OCI-LY3 (cell line): Measurements from ENCODE around the gene ZFYVE9.

Source experiments
- H2AFZ ChIP-seq: fragments of 200-600, 300-600 bp; shearing (Covaris generic); 2 replicates; pipeline ENCODE4 v1.6.0; 2014; ENCODE audit warnings: antibody characterized with exemption, low read depth, low read length
- H3K27ac ChIP-seq: fragments of 200-600, 300-600 bp; sonication (generic); 2 replicates; pipeline ENCODE4 v1.5.1; 2014; ENCODE audit warnings: mild to moderate bottlenecking, low read length, moderate library complexity, mixed read lengths
- H3K27me3 ChIP-seq: fragments of 200-600, 300-600 bp; sonication (generic); 2 replicates; pipeline ENCODE4 v1.6.1; 2014; ENCODE audit warnings: low read depth, low read length, mixed read lengths
- H3K36me3 ChIP-seq: fragments of 200-600, 300-600 bp; sonication (generic); replicated peaks from 2 replicates; pipeline ENCODE3; 2014; ENCODE audit warnings: low read depth, low read length, mixed read lengths
- H3K4me1 ChIP-seq: fragments of 300-600, 200-600 bp; sonication (generic); 2 replicates; pipeline ENCODE4 v1.6.1; 2014; ENCODE audit warnings: low read length, mixed read lengths
- H3K4me2 ChIP-seq: fragments of 200-600, 300-600 bp; sonication (generic); 2 replicates; pipeline ENCODE4 v1.6.1; 2014; ENCODE audit warnings: low read length, mixed read lengths
- H3K4me3 ChIP-seq: fragments of 300-600, 200-600 bp; sonication (generic); 2 replicates; pipeline ENCODE4 v1.5.1; 2014; ENCODE audit warnings: antibody characterized with exemption, mild to moderate bottlenecking, low read length, moderate library complexity
- H3K79me2 ChIP-seq: fragments of 300-600, 200-600 bp; shearing (Covaris generic); 2 replicates; pipeline ENCODE4 v1.6.1; 2014; ENCODE audit warnings: mild to moderate bottlenecking, low read length, mixed read lengths
- H3K9ac ChIP-seq: fragments of 300-600, 200-600 bp; shearing (Covaris generic); 2 replicates; pipeline ENCODE4 v1.6.0; 2014; ENCODE audit warnings: mild to moderate bottlenecking, low read length, moderate library complexity
- H3K9me3 ChIP-seq: fragments of 200-600, 300-600 bp; shearing (Covaris generic); 2 replicates; pipeline ENCODE4 v1.6.1; 2014; ENCODE audit warnings: low read length, mixed read lengths; ENCODE audit not compliant: insufficient read depth
- H4K20me1 ChIP-seq: fragments of 200-600, 300-600 bp; sonication (generic); 2 replicates; pipeline ENCODE4 v1.6.1; 2016; ENCODE audit warnings: low read length, mixed read lengths; ENCODE audit not compliant: insufficient read depth
- CTCF ChIP-seq: fragments of 200-600, 300-600 bp; sonication (generic); IDR thresholded peaks from 2 replicates; pipeline ENCODE4 v1.5.1; 2014; ENCODE audit warnings: antibody characterized with exemption, low read length, low read depth
- EZH2phosphoT487 ChIP-seq: fragments of 200-600 bp; shearing (Covaris generic); IDR thresholded peaks from 2 replicates; pipeline ENCODE4 v1.6.1; 2018; ENCODE audit warnings: antibody characterized with exemption, mixed run types, low read depth

Gene ZFYVE9

GRCh38 chr1:52209429-52209828, 67.5 kb downstream of the ZFYVE9 start:
- peaks cover 8% of the 10 kb centered on the region for H3K4me1 ChIP-seq
- H3K4me3 ChIP-seq: no peak overlapping the region
- H3K9me3 ChIP-seq: no peaks in the 10 kb centered on the region
- H4K20me1 ChIP-seq: no peaks in the 10 kb centered on the region
- H3K9ac ChIP-seq: no peak overlapping the region
- H3K4me2 ChIP-seq: no peak overlapping the region
- H3K27me3 ChIP-seq: no peaks in the 10 kb centered on the region
- no peaks in the 10 kb centered on the region for H3K36me3 ChIP-seq
- TF ChIP-seq EZH2phosphoT487 (no peak), CTCF (no peak)
- no peak overlapping the region for H2AFZ ChIP-seq
- no peak overlapping the region for H3K27ac ChIP-seq
- H3K79me2 ChIP-seq: no peaks in the 10 kb centered on the region

GRCh38 chr1:52210044-52210443, 68.2 kb downstream of the ZFYVE9 start:
- Histone ChIP-seq H3K27ac (no peak overlapping the region), H3K9me3 (no peaks in the 10 kb centered on the region), H3K4me1 (peaks cover 2% of the 10 kb centered on the region), H3K27me3 (no peaks in the 10 kb centered on the region), H3K36me3 (no peaks in the 10 kb centered on the region), H3K4me3 (no peak overlapping the region), H3K4me2 (no peak overlapping the region), H3K79me2 (no peaks in the 10 kb centered on the region), H3K9ac (no peak overlapping the region), H2AFZ (no peak overlapping the region), H4K20me1 (no peaks in the 10 kb centered on the region)
- TF ChIP-seq CTCF (no peak), EZH2phosphoT487 (no peak)

- Histone ChIP-seq H3K4me3 (no peak overlapping the region), H3K79me2 (no peaks in the 10 kb centered on the region), H3K36me3 (peaks cover 20% of the 10 kb centered on the region), H3K9me3 (peaks cover 13% of the 10 kb centered on the region; the same call in 1 of the 2 replicates), H3K27ac (no peak overlapping the region), H3K4me1 (no peaks in the 10 kb centered on the region), H3K4me2 (no peak overlapping the region), H3K9ac (no peak overlapping the region), H2AFZ (no peak overlapping the region), H3K27me3 (no peaks in the 10 kb centered on the region), H4K20me1 (no peaks in the 10 kb centered on the region)
- no peak for TF ChIP-seq EZH2phosphoT487
- TF ChIP-seq CTCF: no peak
Observed at GRCh38 chr1:52216907-52217458, 75.1 kb downstream of the ZFYVE9 start.

- Histone ChIP-seq H3K9me3 (no peaks in the 10 kb centered on the region), H3K4me2 (no peak overlapping the region), H3K27ac (no peak overlapping the region), H3K4me3 (no peak overlapping the region), H3K79me2 (no peaks in the 10 kb centered on the region), H4K20me1 (no peaks in the 10 kb centered on the region), H3K4me1 (no peaks in the 10 kb centered on the region), H2AFZ (no peak overlapping the region), H3K36me3 (no peaks in the 10 kb centered on the region), H3K9ac (no peak overlapping the region), H3K27me3 (no peaks in the 10 kb centered on the region)
- TF ChIP-seq EZH2phosphoT487 (no peak), CTCF (no peak)
Observed at GRCh38 chr1:52225174-52225573, 83.3 kb downstream of the ZFYVE9 start.
